ENCODE results near the gene MRPL11.
"Not testable (repeated sequence)": the region's sequence is repeated elsewhere in the genome, so short reads cannot be mapped to it uniquely, and the experiment has no call there.

MRPL11 gene

GRCh38 chr11:66467034-66467659 is 28.5 kb upstream of the MRPL11 start:
- DNase-seq (ENCODE audit: low spot score) (no peak), FAIRE-seq (no peak)

GRCh38 chr11:66466225-66467033 is 27.8 kb upstream of the MRPL11 start, which contains the start of gene PELI3:
Gene PELI3, plus strand, starts transcription at chr11:66466905. Its CDS starts 1,224 bp downstream, at chr11:66468129.
- DNase-seq (ENCODE audit: low spot score) (peak; percentile 74), FAIRE-seq (no peak)

GRCh38 chr11:66465373-66466224 is 27.0 kb upstream of the MRPL11 start:
- FAIRE-seq (no peak), DNase-seq (ENCODE audit: low spot score) (no peak)

GRCh38 chr11:66464916-66465315 is 26.3 kb upstream of the MRPL11 start:
- no peak for DNase-seq (ENCODE audit: low spot score)
- no peak for FAIRE-seq

- not testable (repeated sequence) for FAIRE-seq; DNase-seq (ENCODE audit: low spot score)
Observed at GRCh38 chr11:66464116-66464515, 25.5 kb upstream of the MRPL11 start.

- no peak for DNase-seq (ENCODE audit: low spot score)
Observed at GRCh38 chr11:66462911-66463310, 24.3 kb upstream of the MRPL11 start.

GRCh38 chr11:66462010-66462409 is 23.4 kb upstream of the MRPL11 start:
- FAIRE-seq (no peak), DNase-seq (ENCODE audit: low spot score) (no peak)

More at GRCh38 chr11:66462911-66463310, 24.3 kb upstream of the MRPL11 start:
- FAIRE-seq = no peak

GRCh38 chr11:66459138-66459778 is 20.6 kb upstream of the MRPL11 start:
- DNase-seq (ENCODE audit: low spot score) (no peak), FAIRE-seq (no peak)

GRCh38 chr11:66457826-66458225 is 19.2 kb upstream of the MRPL11 start:
- DNase-seq (ENCODE audit: low spot score) = no peak
- no peak for FAIRE-seq

GRCh38 chr11:66454828-66455227 is 16.2 kb upstream of the MRPL11 start:
- FAIRE-seq (no peak), DNase-seq (ENCODE audit: low spot score) (no peak)

- no peak for FAIRE-seq
- DNase-seq (ENCODE audit: low spot score) = no peak
Observed at GRCh38 chr11:66454247-66454646, 15.6 kb upstream of the MRPL11 start.

- FAIRE-seq (no peak), DNase-seq (ENCODE audit: low spot score) (no peak)
Observed at GRCh38 chr11:66451663-66452062, 13.0 kb upstream of the MRPL11 start.

GRCh38 chr11:66450560-66450959 is 11.9 kb upstream of the MRPL11 start:
- DNase-seq (ENCODE audit: low spot score) (no peak), FAIRE-seq (no peak)

GRCh38 chr11:66448523-66448922 is 9.9 kb upstream of the MRPL11 start:
- FAIRE-seq (no peak), DNase-seq (ENCODE audit: low spot score) (no peak)

GRCh38 chr11:66447012-66447411 is 8.4 kb upstream of the MRPL11 start:
- FAIRE-seq = no peak
- no peak for DNase-seq (ENCODE audit: low spot score)

GRCh38 chr11:66443602-66444001 is 5.0 kb upstream of the MRPL11 start:
- FAIRE-seq = no peak
- peak; percentile 10 for DNase-seq (ENCODE audit: low spot score)

GRCh38 chr11:66440940-66441282 is 2.3 kb upstream of the MRPL11 start:
- DNase-seq (ENCODE audit: low spot score); FAIRE-seq: not testable (repeated sequence)

GRCh38 chr11:66440101-66440939 is 1.7 kb upstream of the MRPL11 start:
- FAIRE-seq; DNase-seq (ENCODE audit: low spot score): not testable (repeated sequence)

GRCh38 chr11:66437979-66438503 is 607 bp downstream of the MRPL11 start:
- DNase-seq (ENCODE audit: low spot score) (no peak), FAIRE-seq (no peak)

GRCh38 chr11:66432597-66432996 is 6.1 kb downstream of the MRPL11 start:
- FAIRE-seq = no peak

More at GRCh38 chr11:66432597-66432996, 6.1 kb downstream of the MRPL11 start:
- DNase-seq (ENCODE audit: low spot score) = no peak
